DMS 273 (cell line): ENCODE data around the gene GPNMB.

Experiments used
- DNase-seq: peaks from one replicate; lab custom pipeline; 2025; ENCODE audit not compliant: unreplicated experiment; lab: John Stamatoyannopoulos, UW

The GPNMB gene

DNA sequence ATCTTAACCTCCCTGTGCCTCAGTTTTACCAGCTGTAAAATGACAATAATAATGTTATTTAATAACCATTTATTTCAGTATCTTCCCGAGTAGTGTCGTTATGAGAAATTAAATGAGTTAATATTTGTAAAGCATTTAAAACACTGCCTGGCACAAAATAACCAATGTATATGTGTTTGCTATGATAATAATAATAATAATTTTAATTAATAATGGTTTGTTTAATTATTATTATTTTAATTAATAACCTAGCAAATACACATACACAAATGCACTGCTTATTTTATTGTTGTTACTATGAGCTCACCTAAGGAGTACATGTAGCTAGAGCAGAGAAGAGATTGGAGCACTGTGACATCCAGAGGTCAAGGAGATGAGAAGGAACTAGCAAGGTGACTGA, 18.2 kb upstream of the GPNMB start:
- DNase-seq = no peak

DNA sequence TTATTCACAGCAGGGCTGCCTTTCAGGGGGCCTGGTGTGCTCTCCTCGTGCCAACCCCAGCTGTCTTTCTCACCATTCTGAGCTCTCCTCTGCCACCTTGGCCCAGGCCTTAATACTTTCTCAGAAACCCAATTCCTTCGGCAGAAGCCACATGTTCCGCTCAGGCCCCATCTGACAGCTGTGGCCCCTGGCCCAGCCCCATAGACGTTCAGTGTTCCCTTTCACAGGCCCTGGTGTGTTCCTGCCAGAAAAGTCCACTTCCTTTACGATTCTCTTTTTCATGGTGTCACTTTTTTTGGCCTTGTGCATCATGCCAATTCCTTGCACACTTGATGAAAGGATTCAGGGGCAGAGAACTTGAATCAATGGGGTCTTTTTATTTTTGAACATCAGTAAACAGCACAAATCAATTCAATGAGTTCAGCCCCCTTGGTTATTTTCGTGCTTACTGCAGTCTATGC, 15.9 kb upstream of the GPNMB start:
- peak; percentile 32 for DNase-seq

DNA sequence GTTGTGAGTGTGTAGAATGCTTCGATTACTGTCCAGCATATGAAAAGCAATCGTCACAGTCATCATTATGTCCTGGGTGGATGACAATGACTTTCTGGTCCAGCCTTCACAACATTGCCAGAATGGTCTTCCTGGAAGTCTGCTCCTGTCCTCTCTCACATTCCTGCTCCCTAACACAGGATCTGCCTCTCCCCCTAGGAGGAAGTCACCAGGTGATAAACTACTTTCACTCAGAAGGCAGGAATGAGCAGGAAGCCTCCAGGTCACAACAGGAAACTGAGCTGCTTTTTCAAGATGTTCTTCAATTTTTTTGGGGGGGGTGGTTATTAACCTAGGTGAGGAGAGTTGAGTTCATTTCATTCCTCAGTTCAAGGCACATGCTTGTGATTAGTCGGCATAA, 13.6 kb upstream of the GPNMB start:
- DNase-seq = no peak

DNA sequence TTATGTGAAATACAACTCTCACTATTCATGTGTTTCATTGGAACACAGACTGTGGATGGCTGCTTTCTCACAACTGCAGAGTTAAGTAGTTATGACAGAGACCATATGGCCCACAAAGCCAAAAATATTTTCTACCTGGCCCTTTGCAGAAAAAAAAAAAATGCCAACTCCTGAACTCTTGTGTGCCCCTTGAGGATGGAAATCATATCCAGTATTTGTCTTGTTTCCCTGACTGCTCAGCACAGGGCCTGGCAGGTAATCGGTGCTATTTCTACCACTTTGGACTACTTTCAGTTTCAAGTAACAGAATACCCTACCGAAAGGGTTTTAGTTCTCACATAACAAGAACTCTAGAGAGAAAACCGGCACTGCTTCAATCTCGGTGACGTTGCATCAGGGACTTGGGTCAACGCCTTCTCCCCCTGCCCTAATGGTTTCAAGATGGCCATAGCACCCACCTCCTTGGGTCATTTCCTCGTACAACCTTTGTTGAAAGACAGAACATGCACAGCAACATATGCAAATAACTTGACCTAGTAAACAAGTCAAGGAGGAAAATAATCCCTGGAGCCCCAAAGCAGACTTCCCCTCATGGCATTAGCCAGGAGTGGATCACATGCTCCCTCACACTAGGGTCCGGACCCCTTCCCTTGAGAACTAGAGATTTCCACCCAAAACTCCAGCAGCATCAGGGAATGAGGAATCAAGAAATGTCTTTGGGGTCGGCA, 11.8 kb upstream of the GPNMB start:
- peak; percentile 33 for DNase-seq

DNA sequence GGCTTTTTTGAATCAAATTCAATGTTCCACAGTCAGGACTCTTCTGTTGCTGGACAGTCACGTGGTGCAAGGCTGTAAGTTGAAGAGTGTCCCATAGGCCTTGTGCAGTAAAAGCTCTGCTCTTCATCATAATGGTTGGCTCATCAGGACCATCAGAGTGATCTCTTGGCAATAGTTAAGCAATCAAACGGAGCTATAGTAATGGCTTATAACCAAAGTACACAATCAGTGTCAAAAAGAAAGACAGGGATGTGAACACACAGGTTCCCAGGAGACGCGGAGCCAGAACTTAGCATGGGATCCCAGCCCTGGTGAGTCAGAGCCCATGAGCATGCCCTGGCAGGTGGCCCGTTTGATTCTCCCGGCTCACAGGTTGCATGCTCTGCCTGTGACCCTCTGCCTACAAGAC, 10.8 kb upstream of the GPNMB start:
- DNase-seq = peak; percentile 41

DNA sequence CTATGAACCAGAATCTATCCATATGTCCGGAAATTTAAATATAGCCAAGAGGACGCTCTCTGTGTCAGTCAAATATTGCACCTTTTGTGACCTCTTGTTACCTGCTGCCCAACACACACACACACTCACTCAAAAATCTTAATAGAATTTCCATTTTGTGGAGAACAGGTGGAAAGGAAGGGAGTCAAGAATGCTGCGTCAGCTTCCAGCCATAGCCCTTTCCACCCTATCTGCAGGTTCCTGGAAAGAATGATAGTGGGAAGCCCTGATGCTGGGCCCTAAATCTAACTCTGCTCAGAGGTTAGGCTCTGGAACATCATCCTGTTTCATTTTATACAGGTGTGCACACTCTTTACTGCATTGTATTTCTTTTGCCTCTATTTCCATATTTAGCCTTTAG, 9.6 kb upstream of the GPNMB start:
- no peak for DNase-seq

DNA sequence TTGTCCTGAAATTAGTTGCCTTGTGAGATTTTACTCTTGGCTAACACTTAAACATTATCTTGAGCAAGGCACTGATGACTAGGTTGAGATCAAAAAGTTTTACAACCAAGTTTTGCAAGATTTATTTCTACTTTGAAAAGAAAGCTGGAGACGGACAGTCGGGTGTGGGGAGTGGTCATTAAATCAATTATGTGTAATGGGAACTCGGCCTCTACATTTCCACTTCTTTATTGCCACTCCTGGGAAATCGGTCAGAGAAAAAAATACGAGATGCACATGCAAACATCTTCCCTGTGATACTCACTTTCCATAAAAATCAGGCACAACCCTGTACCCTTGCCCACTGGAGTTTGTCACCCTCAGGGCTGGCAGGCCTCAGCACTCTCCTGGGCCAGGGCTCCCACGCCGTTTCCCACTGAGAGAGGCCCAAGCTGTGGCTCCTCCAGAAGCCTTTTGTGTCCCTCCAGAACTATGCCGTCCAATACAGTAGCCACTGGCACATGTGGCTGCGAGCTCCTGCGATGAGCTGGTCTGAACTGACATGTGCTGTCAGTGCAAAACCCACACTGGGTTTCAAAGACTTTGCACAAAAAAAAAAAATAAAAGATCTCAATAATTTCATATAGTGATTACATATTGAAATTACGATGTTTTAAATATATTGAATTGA, 7.5 kb upstream of the GPNMB start:
- DNase-seq = no peak

DNA sequence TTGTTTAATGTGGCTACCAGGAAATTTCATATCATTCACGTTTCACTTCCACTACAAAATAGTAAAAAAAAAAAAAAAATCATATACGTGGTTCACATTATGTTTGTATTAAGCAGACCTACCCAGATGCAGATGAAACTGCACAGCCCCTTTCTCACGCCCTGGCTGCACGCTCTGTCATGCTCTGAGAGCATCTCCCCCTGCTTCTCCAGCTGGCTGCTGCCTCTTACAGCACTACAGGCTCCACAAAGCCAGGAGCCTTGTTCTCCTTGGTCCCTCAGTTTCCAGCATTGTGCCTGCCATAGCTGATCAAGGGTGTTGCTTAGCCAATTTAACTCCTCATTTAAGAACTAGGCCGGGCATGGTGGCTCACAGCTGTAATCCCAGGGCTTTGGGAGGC, 6.9 kb upstream of the GPNMB start:
- no peak for DNase-seq

DNA sequence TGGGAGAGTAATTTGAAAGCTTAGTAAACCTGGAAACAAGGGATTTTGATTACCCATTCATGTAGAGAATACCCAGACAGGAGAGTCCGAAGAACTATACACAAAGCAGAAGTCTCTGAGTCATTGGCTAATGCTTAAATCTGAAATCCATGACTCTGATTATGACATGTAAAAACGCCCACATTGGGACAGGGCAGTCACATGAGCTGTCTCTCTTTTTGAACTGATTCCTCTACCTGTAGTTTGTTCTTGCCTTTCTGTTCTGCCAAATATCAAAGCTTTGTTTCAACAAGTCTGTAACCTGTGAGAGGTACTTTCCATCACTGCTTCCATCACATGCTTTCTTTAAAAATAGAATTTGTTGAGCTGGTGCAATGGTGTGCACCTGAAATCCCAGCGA, 4.3 kb upstream of the GPNMB start:
- DNase-seq = no peak

DNA sequence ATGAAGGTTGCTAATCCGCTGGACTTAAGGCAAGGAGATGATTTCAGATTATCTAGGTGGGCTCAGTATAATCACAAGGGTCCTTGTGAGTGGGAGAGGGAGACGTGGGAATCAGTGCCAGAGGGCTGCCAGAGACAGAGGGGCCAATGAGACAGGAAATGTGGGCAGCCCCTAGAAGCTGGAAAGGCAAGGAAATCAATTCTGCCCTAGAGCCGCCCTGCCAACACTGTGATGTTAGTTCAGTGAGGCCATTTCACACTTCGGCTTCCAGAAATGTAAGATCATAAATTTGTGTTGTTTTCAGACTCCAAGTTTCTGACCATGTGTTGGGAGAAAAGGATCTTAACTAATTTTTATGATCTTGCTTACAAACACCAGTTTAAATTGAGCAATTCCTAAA, 3.6 kb upstream of the GPNMB start:
- DNase-seq = no peak

DNA sequence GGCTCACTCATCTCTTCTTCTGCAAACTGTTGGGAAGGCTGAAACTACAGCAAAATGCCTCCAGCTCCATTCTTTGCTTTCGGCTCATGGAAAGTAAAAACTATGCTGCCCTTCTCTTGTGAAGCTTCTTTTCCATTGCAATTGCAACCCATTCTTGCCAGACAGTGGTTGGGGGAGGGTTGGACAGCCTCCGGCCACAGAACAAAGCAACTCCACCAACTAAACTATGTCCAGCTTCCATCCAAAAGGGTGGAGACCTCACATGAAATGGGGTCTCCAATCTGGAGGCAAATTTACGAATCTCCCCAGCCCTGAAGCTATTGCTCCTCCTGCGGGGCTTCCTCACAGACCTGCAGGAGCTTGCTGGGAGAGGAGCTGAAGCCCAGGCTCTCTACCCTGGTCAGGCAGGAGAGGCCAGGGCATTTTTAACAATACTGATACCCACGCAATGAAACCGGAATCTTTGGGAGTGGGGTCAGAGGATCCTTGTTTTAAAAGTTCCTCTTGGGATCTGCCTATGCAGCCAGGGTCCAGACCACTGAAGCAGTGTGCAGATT, 549 bp downstream of the GPNMB start:
- DNase-seq = no peak

DNA sequence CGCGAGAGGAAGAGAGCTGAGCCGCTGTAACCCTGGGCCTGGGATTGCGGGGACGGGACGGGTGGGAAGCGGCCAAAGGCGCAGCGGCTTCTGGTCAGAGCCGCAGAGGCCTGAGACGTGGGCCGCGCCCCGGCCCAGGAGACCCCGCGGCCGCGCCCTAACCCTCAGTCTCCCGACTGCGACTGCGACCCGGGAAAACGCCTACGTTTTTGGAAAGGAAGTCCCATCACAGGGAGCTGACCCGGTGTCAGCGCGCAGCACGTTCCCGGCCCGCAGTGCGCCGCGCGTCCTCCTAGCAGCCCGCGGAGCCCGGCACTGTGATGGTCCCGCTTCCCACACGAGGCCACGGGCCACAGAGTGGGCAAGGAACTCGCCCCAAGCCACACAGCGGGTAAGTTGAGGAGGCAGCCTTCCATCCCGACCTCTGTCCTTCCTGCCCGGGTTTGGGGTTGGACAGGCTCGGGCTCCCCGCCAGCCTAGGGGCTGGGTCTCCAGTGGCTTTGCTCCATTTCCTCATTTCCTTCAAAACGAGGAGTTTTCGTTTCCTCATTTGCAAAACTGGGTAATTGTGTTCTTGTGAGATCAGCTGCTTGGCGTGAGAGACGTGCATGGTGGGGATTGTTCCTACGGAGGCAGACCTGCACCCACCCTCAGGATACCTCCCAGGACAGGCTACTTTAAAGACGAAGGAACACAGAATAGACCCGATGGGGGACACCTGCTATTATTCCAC, 1.2 kb downstream of the GPNMB start:
- DNase-seq = no peak

DNA sequence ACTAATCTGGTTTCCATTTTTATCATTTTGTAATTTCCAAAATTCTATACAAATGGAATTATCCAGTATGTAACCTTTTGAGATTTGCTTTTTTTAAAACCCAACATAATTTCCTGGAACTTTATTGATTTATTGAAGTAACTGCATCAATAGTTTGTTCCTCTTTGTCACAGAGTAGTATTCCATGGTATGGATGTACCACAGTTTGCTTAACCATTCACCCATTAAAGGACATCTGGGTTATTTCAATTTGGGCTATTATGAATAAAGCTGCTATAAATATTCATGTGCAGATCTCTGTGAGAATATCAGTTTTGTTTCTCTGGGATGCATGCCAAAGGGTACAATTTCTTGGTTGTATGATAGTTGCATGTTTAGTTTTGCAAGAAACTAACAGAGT, 2.9 kb downstream of the GPNMB start:
- no peak for DNase-seq

DNA sequence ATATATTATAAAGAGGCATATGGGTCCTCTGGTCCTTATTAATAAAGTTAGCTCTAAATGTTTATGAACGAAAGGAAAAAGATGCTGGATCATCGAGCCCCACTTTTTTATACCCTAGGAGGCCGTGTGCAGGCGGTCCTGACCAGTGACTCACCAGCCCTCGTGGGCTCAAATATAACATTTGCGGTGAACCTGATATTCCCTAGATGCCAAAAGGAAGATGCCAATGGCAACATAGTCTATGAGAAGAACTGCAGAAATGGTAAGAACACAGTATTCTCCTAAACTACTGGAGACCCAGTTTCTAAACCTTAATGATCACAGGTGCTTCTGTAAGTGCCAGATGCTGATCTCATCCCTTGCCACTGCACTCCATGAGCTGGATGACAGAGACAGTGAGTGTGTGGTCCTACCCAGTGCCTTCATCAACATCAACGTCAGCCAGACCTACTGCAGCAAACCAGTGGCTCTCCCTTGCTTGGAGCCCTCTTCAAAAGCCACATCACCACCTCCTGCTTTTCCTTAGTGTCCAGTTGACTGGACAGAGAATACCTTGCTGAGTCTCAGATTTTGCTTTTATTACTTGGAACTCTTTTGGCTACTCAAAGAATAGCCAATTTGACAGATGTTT, 7.6 kb downstream of the GPNMB start:
- no peak for DNase-seq

DNA sequence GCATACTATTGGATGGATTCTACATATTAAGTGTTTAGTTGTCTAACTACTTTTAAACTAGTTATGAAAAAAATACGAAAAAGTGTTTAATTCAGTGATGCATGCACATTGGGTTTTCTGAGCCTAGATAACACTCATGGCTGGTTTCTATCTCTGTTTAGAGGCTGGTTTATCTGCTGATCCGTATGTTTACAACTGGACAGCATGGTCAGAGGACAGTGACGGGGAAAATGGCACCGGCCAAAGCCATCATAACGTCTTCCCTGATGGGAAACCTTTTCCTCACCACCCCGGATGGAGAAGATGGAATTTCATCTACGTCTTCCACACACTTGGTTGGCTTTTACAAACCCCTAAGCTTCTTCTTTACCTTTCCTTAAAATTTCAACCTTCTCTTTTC, 10.2 kb downstream of the GPNMB start:
- DNase-seq = no peak

DNA sequence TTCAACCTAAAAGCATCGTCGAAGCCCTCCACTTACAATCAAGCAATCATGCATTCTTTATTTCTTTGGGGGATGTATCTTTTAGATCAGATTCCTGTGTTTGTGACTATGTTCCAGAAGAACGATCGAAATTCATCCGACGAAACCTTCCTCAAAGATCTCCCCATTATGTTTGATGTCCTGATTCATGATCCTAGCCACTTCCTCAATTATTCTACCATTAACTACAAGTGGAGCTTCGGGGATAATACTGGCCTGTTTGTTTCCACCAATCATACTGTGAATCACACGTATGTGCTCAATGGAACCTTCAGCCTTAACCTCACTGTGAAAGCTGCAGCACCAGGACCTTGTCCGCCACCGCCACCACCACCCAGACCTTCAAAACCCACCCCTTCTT, 13.8 kb downstream of the GPNMB start:
- no peak for DNase-seq

DNA sequence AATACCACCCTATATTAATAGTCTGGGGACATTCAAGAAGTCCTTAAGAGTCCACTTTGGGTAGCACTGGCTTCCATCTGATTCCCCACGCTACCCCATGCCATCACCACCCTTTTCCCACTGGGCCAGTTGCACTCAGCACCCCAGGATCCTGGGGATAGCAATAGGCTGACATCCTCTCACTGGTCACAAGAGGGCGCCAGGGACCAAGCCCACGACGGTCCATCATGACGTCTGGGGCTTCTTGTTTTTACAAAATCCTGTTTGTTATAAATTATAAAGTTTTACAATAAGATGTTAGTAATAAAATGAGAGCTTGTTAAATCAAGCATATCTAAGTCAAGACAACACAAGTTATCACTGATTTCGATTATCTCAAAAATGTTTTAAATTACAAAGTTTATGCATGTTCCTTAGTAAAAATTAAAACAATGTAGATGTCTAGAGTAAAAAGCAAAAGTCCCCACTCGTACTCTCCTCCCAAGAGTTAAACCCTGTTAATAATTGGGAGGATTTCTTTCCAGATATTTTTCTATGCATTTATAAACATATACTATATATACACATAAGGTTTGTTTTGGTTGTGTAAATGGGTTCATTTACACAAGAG, 15.4 kb downstream of the GPNMB start:
- DNase-seq = peak; percentile 90

DNA sequence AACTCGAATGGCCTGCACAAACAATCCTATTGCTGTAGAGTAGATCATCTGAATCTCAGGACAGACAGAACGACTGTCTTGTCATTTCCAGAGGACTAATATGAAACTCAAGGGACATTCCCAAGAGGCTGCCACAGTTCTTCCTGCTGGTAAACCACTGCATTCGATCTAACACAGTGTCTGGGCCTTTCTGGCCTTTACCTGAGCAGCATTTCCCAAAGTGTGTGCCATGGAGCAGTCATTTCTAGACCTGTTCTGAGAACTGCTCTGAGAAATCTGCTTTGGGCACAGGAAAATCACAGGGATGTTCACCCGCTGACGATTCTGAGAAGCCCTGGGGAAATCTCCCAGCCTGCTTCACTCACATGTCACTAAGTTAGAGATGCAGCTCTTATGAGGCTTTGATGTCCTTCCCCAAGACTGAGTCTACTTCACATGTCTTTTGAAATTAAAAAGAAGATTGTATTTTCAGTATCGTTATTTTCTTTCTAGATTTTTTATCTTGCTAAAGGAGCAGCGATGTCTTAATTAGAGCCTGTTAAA, 18.4 kb downstream of the GPNMB start:
- DNase-seq = no peak

DNA sequence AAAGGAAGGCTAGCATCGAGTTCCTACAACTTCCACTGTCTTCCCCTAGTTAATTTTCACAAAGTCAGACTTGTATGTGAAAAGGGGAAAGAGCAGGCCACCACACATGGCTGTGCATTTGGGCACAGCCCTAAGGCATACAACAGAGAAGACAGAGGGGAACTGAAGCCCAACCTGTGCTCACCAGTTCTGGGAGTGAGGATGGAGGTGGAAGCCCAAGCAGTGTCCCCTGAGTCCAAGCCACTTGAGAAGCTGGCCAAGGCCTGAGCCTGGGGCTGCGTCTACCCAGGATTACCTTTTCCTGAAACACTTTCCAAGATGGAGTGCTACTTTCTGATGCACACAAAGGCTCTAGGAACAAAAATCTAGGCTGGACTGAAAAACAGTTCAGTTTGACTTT, 20.3 kb downstream of the GPNMB start:
- DNase-seq = no peak

DNA sequence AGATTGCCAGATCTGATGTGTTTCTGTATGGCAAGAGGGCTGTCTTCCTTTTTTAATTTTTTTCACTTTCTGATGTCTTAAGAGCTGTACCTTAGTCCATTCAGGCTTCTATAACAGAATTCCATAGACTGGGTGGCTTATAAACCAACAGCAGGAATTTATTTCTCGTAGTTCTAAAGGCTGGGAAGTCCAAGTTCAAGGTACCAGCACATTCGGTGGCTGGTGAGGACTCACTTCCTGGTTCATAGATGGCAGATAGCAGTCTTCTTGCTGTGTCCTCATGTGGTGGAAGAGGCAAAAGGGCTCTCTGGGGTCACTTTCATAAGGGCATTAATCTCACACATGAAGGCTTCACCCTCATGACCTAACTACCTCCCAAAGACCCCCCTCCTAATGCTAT, 20.8 kb downstream of the GPNMB start:
- DNase-seq = no peak

DNA sequence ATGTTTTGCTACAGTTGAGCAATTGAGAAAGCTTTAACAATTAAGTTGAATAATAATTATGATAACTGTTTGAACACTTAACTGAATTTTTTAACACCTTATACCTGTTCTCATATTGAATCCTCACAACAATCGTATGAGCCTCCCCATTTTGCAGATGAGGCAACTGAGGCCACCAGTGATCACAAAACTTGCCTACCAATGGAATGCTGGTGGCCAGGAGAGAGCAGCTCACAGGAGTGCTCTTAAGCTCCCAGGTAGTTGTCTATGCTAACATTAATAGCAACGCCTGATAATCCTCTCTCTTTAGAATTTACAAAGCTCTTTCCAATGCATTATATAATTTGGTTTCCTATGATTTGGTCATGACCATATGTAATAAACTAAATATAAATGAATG, 21.6 kb downstream of the GPNMB start:
- no peak for DNase-seq
